Endodermal cell (in vitro differentiated cells): ENCODE results near the gene FAN1. TPM values are rescaled to one million over a fixed set of nuclear protein-coding genes. Genes with fewer than 3 reads are reported as not detected.

Source experiments
- DNase-seq: peaks from one replicate; pipeline ENCODE4 v3.0.0-alpha.2; 2017
- H3K27ac ChIP-seq: 2 replicates; pipeline ENCODE4 v1.5.1; 2013; ENCODE audit warnings: mild to moderate bottlenecking, low read depth, low read length, moderate library complexity
- H3K27me3 ChIP-seq: 2 replicates; pipeline ENCODE4 v1.6.1; 2013; ENCODE audit warnings: mild to moderate bottlenecking, low read length, moderate library complexity; ENCODE audit not compliant: insufficient read depth, control insufficient read depth, poor library complexity, severe bottlenecking
- H3K36me3 ChIP-seq: 2 replicates; pipeline ENCODE4 v1.7.0; 2013; ENCODE audit warnings: mild to moderate bottlenecking, low read length, moderate library complexity; ENCODE audit not compliant: control insufficient read depth, insufficient read depth
- H3K4me1 ChIP-seq: one replicate; pipeline ENCODE4 v1.7.0; 2013; ENCODE audit warnings: low read length; ENCODE audit not compliant: control insufficient read depth, insufficient read depth
- H3K4me3 ChIP-seq: 2 replicates; pipeline ENCODE4 v1.5.1; 2013; ENCODE audit warnings: mild to moderate bottlenecking, low read length, moderate library complexity
- H3K9ac ChIP-seq: 2 replicates; pipeline ENCODE4 v1.6.1; 2013; ENCODE audit warnings: mild to moderate bottlenecking, low read length, moderate library complexity; ENCODE audit not compliant: poor library complexity, severe bottlenecking; ENCODE audit errors: extremely low read depth
- H3K9me3 ChIP-seq: 2 replicates; pipeline ENCODE4 v1.6.1; 2013; ENCODE audit warnings: mild to moderate bottlenecking, low read length, moderate library complexity; ENCODE audit not compliant: control insufficient read depth
- H3K27ac Mint-ChIP-seq: 2 replicates; pipeline ENCODE4 v1.8.0; 2020; ENCODE audit warnings: mixed read lengths
- H3K27me3 Mint-ChIP-seq: 2 replicates; pipeline ENCODE4 v1.8.0; 2021; ENCODE audit warnings: mild to moderate bottlenecking, mixed read lengths; ENCODE audit not compliant: insufficient read depth
- H3K36me3 Mint-ChIP-seq: 2 replicates; pipeline ENCODE4 v1.8.0; 2020; ENCODE audit warnings: low read depth, mixed read lengths
- H3K4me1 Mint-ChIP-seq: 2 replicates; pipeline ENCODE4 v1.8.0; 2020; ENCODE audit warnings: mixed read lengths
- H3K4me3 Mint-ChIP-seq: 2 replicates; pipeline ENCODE4 v1.8.0; 2020; ENCODE audit warnings: mild to moderate bottlenecking, moderate library complexity, mixed read lengths
- H3K9me3 Mint-ChIP-seq: 2 replicates; pipeline ENCODE4 v1.8.0; 2020; ENCODE audit warnings: mild to moderate bottlenecking, mixed read lengths
- CTCF ChIP-seq: fragments of 200-600 bp; sonication (generic); conservative IDR thresholded peaks from 2 replicates; pipeline ENCODE4 v1.5.0; 2021; ENCODE audit warnings: antibody characterized with exemption, mild to moderate bottlenecking
- WGBS, 2 experiments: methylation state at CpG; one replicate each; pipeline versions ENCODE4 v1.1.5 to v1.1.7; 2013; ENCODE audit warnings: missing lambda C conversion rate in 2 of 2, mixed read lengths in 1 of 2; ENCODE audit not compliant: insufficient coverage in 1 of 2, insufficient read length in 1 of 2; 5-methylcytosine and 5-hydroxymethylcytosine counted together
- total RNA-seq, 2 donors: library from RNA; stranded (reverse); fragmentation: NEBNext Ultra II Directional in 1 of 2; extraction: Animal tissue kit (Norgen Biotek cat#: 25700) in 1 of 2; gene quantifications; 2 replicates in 1 of 2; 3 replicates in 1 of 2; pipeline ENCODE4 v1.2.1, GENCODE V29; 2021

The FAN1 gene
- total RNA-seq, 2 donors from 2014 or later: 20.0 to 25.9 TPM

- Histone ChIP-seq H3K9me3 (no peaks in the 10 kb centered on the region), H3K9ac (peak overlapping the region; percentile 66), H3K4me1 (no peaks in the 10 kb centered on the region), H3K4me3 (peak overlapping the region; percentile 88), H3K36me3 (no peaks in the 10 kb centered on the region), H3K27ac (no peak overlapping the region), H3K27me3 (no peaks in the 10 kb centered on the region)
- 75 to 77% methylated on average over 4 to 7 of the region's 7 CpGs for WGBS, 2 experiments
- Mint-ChIP-seq H3K9me3 (peaks cover 2% of the 10 kb centered on the region), H3K4me1 (peaks cover 13% of the 10 kb centered on the region), H3K36me3 (no peaks in the 10 kb centered on the region), H3K27me3 (no peaks in the 10 kb centered on the region), H3K4me3 (peak overlapping the region; percentile 89), H3K27ac (peak overlapping the region; percentile 90)
- DNase-seq: no peak
- no peak for TF ChIP-seq CTCF
Observed at GRCh38 chr15:30992249-30992864, 88.6 kb downstream of the FAN1 start.

Other genes starting within 250 kb of the FAN1 start
- 10 to 100 TPM; 12.4 to 16.2 TPM for gene MTMR10, start 87.7 kb downstream of the FAN1 start, total RNA-seq
- gene TRPM1, start 197.8 kb downstream of the FAN1 start, total RNA-seq: not detected